ENCODE data around the gene FBXO42. TPM values are rescaled to one million over a fixed set of nuclear protein-coding genes. Genes with fewer than 3 reads are reported as not detected.

FBXO42 gene
- total RNA-seq, 1 donor from 2014 or later = 5.8 TPM

DNA sequence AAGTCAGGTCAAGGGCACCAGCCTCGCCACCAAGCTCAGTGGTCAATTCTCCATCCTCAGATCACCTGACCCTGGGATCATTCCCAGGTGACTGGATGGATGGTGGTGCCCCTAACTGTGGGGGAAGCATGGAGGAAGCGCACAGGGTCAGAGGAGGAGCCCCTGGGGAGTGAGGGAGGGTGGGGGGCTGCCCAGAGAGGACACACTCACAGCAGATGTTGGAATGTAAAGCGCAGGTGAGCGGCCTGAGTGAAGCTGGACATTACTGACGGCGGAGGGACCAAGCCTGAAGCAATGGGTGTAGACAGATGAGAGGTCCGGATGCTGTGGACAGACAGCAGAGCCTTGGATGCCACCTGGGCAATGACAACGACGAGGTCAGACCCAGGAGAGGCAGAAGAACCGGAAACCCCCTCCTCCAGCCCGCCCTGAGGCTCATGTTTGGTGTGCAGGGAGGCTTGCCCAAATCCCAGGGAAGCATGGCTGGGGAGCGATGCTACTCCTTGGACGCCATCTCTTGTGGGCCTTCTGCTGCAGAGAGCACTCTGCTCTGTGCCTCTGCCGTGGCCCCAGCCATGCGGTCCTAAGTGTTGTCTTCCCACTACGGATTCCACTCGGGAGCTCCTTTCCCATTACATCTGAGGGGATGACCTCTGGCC lies 109.6 kb downstream of the FBXO42 start:
- no peak overlapping the region for H3K4me3 ChIP-seq (ENCODE audit: low read depth, low read length)
- DNase-seq (ENCODE audit: low read depth) = no peak
- TF ChIP-seq, protein P1, sequence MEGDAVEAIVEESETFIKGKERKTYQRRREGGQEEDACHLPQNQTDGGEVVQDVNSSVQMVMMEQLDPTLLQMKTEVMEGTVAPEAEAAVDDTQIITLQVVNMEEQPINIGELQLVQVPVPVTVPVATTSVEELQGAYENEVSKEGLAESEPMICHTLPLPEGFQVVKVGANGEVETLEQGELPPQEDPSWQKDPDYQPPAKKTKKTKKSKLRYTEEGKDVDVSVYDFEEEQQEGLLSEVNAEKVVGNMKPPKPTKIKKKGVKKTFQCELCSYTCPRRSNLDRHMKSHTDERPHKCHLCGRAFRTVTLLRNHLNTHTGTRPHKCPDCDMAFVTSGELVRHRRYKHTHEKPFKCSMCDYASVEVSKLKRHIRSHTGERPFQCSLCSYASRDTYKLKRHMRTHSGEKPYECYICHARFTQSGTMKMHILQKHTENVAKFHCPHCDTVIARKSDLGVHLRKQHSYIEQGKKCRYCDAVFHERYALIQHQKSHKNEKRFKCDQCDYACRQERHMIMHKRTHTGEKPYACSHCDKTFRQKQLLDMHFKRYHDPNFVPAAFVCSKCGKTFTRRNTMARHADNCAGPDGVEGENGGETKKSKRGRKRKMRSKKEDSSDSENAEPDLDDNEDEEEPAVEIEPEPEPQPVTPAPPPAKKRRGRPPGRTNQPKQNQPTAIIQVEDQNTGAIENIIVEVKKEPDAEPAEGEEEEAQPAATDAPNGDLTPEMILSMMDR (conservative IDR thresholded peaks at IDR 0.05; ENCODE audit: low read depth, low read length) = no peak

DNA sequence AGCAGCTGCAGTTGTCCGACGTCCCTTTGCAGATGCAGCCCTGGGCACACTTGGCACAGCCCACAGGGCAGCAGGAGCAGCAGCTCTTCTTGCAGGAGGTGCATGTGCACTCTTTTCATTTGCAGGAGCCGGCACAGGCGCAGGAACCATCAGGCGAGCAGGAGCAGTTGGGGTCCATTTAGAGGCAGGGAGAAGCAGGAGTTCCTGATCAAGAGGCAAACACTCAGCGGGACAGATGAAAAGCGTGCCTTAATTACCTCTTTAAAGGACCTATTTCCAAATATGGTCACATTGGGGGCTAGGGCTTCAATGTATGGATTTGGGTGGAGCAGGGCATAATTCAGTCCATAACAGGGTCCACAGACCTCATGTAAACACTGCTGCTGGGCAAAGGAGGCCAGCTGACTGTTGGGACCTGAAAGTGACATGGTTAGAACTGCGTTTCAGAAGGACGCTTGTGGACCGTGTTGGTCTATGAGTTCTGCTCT lies 111.0 kb downstream of the FBXO42 start:
- no peak overlapping the region for H3K4me3 ChIP-seq (ENCODE audit: low read depth, low read length)
- DNase-seq (ENCODE audit: low read depth) = no peak
- TF ChIP-seq, protein P1 (conservative IDR thresholded peaks at IDR 0.05; ENCODE audit: low read depth, low read length) = no peak

DNA sequence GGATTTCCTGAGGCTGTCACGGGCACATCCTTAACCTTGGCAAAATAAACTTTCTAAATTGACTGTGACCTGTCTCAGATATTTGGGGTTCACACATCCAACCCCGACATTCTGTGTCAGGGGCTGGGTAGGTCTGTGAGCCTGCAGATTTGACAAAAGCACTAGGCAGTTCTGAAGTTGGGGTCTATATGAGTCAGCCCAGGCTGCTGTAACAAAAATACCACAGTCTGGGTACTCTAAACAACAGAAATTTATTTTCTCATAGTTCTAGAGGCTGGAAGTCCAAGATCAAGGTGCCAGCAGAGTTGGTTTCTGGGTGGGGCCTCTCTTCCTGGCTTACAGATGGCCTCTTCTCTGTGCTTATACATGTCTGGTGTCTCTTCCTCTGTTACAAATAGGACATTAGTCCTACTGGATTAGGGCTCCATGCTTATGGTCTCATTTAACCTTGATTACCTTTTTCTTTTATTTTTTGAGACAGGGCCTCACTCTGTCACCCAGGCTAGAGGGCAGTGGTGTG lies 112.2 kb downstream of the FBXO42 start:
- DNase-seq (ENCODE audit: low read depth) = no peak
- TF ChIP-seq, protein P1 (conservative IDR thresholded peaks at IDR 0.05; ENCODE audit: low read depth, low read length) = no peak
- H3K4me3 ChIP-seq (ENCODE audit: low read depth, low read length) = no peak overlapping the region

DNA sequence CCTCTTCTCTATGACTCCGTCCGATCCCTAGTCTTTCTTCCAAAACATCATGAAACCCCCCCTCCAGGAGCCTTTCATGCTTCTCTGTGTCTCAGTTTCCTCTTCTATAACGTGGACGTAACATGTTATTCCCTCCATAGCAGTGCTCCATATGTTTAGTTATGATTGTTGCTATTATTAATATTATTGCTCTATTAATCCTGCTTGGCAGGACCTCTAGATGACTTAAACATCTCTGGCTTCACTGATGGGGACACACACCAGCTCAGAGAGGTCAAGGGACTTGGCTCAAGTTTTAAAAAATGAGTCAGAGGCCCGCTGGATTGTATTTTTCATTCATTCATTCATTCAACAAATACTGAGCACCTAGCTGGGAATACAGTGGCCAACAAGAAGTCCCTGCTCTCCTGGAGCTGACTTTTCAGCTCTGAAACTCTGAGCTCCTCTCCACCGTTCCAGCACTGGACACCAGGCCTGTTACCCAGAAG lies 114.9 kb downstream of the FBXO42 start:
- H3K4me3 ChIP-seq (ENCODE audit: low read depth, low read length) = peak overlapping the region; percentile 81
- no peak for DNase-seq (ENCODE audit: low read depth)
- TF ChIP-seq, protein P1 (conservative IDR thresholded peaks at IDR 0.05; ENCODE audit: low read depth, low read length) = no peak

DNA sequence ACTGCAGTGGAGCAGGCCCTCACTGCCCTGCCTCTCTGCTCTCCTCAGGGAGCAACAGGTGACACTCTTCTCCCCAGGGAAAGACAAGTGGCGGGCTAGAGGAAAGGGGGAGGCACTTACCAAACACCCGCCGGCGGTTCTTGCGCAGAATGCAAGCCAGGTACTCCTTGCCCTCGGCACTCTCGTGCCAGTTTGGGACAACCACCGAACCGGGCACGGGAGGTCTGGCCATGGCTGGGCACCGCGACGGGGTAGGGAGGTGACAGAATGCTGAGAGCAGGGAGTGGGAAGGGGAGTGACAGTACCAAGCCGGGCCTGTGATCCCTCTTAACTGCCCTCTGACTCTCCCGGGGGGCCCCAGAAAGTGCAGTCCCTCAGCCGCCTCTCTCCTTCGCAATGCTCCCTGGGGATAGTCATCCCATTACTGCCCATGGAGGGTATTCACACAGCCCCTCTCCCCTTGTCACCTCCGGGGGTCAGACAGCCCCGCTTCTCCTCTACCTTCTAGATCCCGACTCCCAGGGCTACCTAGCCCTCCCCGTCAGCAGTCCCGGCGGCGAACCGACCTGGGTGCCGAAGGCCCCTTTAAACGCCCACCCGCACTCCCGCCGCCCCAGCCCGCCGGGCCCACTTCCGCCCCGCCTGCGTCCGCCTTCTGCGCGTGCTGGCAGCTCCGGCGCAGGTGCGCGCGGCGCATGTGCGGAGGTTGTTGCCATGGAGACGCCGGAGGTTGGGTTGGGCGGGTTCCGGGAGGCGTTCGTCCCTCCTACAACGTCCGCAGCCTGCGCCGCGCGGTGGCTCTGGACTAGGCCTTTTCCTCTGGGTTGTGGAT lies 115.6 kb downstream of the FBXO42 start, which contains the start of gene CPLANE2:
CPLANE2 (minus strand) TSS at position 673 of the 832 bp plus-strand sequence; CDS start at position 232, 441 bp downstream.
- no peak for DNase-seq (ENCODE audit: low read depth)
- TF ChIP-seq, protein P1 (conservative IDR thresholded peaks at IDR 0.05; ENCODE audit: low read depth, low read length) = no peak
- peak within 1 kb of the TSS; percentile 81 for H3K4me3 ChIP-seq (ENCODE audit: low read depth, low read length)

DNA sequence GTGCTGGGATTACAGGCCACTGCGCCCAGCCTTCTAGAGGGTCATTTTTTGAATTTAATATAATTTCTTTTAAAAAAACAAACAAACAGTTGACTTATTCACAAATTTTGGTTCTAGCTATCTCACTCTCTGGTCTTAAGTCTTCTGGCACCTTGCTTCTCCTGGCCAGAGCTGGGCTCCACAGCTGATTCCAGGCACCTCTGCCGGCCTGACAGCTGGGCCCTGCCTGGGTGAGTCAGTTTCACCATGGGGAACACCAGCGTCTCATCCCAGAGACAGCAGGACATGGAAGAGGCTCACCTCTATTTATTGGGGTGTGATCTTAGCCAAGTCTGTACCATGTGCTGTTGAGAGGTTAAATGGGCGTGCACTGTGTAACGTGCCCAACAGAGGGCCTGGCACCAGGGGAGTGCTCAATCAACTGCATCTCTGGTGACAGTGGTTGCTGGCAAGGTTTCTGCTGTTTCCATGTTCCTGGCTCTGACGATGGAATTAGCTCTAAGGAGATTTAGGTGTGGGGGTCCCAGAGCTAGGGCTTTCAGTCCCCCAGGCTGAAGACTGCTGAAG lies 116.3 kb downstream of the FBXO42 start:
- no peak for DNase-seq (ENCODE audit: low read depth)
- H3K4me3 ChIP-seq (ENCODE audit: low read depth, low read length) = peak overlapping the region; percentile 81
- TF ChIP-seq, protein P1 (conservative IDR thresholded peaks at IDR 0.05; ENCODE audit: low read depth, low read length) = peak; percentile 45
